ENCODE results near the gene SLC22A5.

GRCh38 chr5:132386644-132387286 is 17.3 kb downstream of the SLC22A5 start:
- no peak for TF ChIP-seq TCF12 (IDR thresholded peaks at IDR 0.05; ENCODE audit: low read depth, low read length)
- TF ChIP-seq CTCF (IDR thresholded peaks at IDR 0.05; ENCODE audit: control extremely low read depth in 1 of 3, insufficient read depth in 1 of 3, low read depth in 1 of 3, low read length in 3 of 3), result peak; percentile 84 to 90 (median 86)
- TF ChIP-seq SP1 (IDR thresholded peaks at IDR 0.05; ENCODE audit: low read depth, low read length), result no peak
- no peak for TF ChIP-seq EGR1 (IDR thresholded peaks at IDR 0.05; ENCODE audit: borderline replicate concordance, low read depth, low read length)

Data from H1 (cell line).